Colonic mucosa (tissue), 4 donors: ENCODE data around the gene ACACA. TPM values are rescaled to one million over a fixed set of nuclear protein-coding genes. Genes with fewer than 3 reads are reported as not detected.
A peak's percentile ranks its signal among the peaks of the same experiment; 100 is the strongest.

Source experiments
- DNase-seq: peaks from one replicate; pipeline ENCODE4 v3.0.0-alpha.2; 2020
- H3K27ac ChIP-seq: fragments of 200-600 bp; one replicate; pipeline ENCODE4 v1.8.0; 2021
- H3K27me3 ChIP-seq: fragments of 200-600 bp; one replicate; pipeline ENCODE4 v1.8.0; 2021
- H3K36me3 ChIP-seq: fragments of 200-600 bp; one replicate; pipeline ENCODE4 v1.8.0; 2021
- H3K4me1 ChIP-seq: fragments of 200-600 bp; one replicate; pipeline ENCODE4 v1.8.0; 2021; ENCODE audit warnings: mild to moderate bottlenecking
- H3K4me3 ChIP-seq: fragments of 200-600 bp; one replicate; pipeline ENCODE4 v1.8.0; 2021
- H3K9ac ChIP-seq, 2 donors: one replicate each; pipeline ENCODE4 v1.7.0; 2013; ENCODE audit warnings: control low read depth in 2 of 2, low read depth in 2 of 2, low read length in 2 of 2
- H3K9me3 ChIP-seq: fragments of 200-600 bp; one replicate; pipeline ENCODE4 v1.8.0; 2021
- CTCF ChIP-seq: fragments of 200-600 bp; IDR thresholded peaks from one replicate; pipeline ENCODE4 v1.8.0; 2022; ENCODE audit warnings: antibody characterized with exemption, mild to moderate bottlenecking
- intact Hi-C: fragments of 100-400 bp; cut with DNase I; formaldehyde crosslinking; loops from one replicate; pipeline ENCODE4 v1.14.1; 2022
- total RNA-seq, 2 donors: library from RNA; stranded (reverse); fragmentation: NEBNext Ultra II Directional in 1 of 2; extraction: Animal tissue kit (Norgen Biotek cat#: 25700) in 1 of 2; gene quantifications; one replicate each; pipeline ENCODE4 v1.2.1, GENCODE V29; 2021
- donor health status: healthy.
- donor health status: DM: no; HTN: no; CAD: no.
- donor health status: DM: no; HTN: no; CAD: no.

Gene ACACA
- total RNA-seq, 2 donors from 2014 or later, result 59.5 to 72.6 TPM

GRCh38 chr17:37384560-37385149 lies 22.0 kb downstream of the ACACA start:
- H3K4me3 ChIP-seq, result no peak overlapping the region
- no peaks in the 10 kb centered on the region for H3K36me3 ChIP-seq
- no peak for DNase-seq
- H3K4me1 ChIP-seq, result peaks cover 4% of the 10 kb centered on the region
- no peaks in the 10 kb centered on the region for H3K9me3 ChIP-seq
- no peaks in the 10 kb centered on the region for H3K27me3 ChIP-seq
- no peak overlapping the region for H3K27ac ChIP-seq
- TF ChIP-seq CTCF, result no peak
- H3K9ac ChIP-seq, result no peak overlapping the region
- intact Hi-C loops, result no loop called here

- intact Hi-C loops, result no loop called here
- DNase-seq, result no peak
- no peak for TF ChIP-seq CTCF
- Histone ChIP-seq H3K27ac (no peak overlapping the region), H3K36me3 (no peaks in the 10 kb centered on the region), H3K9ac (no peak overlapping the region), H3K9me3 (no peaks in the 10 kb centered on the region), H3K4me3 (no peak overlapping the region), H3K27me3 (no peaks in the 10 kb centered on the region), H3K4me1 (peaks cover 4% of the 10 kb centered on the region)
Measured at GRCh38 chr17:37382056-37382455, 24.6 kb downstream of the ACACA start.

GRCh38 chr17:37375706-37376105 lies 30.9 kb downstream of the ACACA start, which contains the start of gene C17orf78:
C17orf78 (plus strand) TSS chr17:37375985; CDS start chr17:37376093, 108 bp downstream.
- intact Hi-C loops, result loop anchor here (10.0 kb wide), 1 partner anchor 771 kb away; the partner anchor contains the start of gene MRM1
- Histone ChIP-seq H3K36me3 (no peaks in the 10 kb centered on the region), H3K9me3 (no peaks in the 10 kb centered on the region), H3K4me3 (no peak within 1 kb of the TSS), H3K27me3 (no peaks in the 10 kb centered on the region), H3K27ac (no peak within 1 kb of the TSS), H3K4me1 (no peaks in the 10 kb centered on the region), H3K9ac (no peak within 1 kb of the TSS)
- no peak for TF ChIP-seq CTCF
- DNase-seq, result no peak

GRCh38 chr17:37373530-37374159 lies 33.0 kb downstream of the ACACA start:
- Histone ChIP-seq H3K9ac (no peak overlapping the region), H3K9me3 (no peaks in the 10 kb centered on the region), H3K4me3 (no peak overlapping the region), H3K36me3 (no peaks in the 10 kb centered on the region), H3K4me1 (no peaks in the 10 kb centered on the region), H3K27ac (no peak overlapping the region), H3K27me3 (no peaks in the 10 kb centered on the region)
- intact Hi-C loops, result loop anchor here (10.0 kb wide), 1 partner anchor 769 kb away; the partner anchor contains the start of gene MRM1
- TF ChIP-seq CTCF, result peak; percentile 96
- DNase-seq, result peak; percentile 77

GRCh38 chr17:37368577-37368976 lies 38.1 kb downstream of the ACACA start:
- no peaks in the 10 kb centered on the region for H3K4me1 ChIP-seq
- no peak overlapping the region for H3K27ac ChIP-seq
- TF ChIP-seq CTCF, result no peak
- H3K27me3 ChIP-seq, result no peaks in the 10 kb centered on the region
- intact Hi-C loops, result no loop called here
- no peak for DNase-seq
- H3K4me3 ChIP-seq, result no peak overlapping the region
- no peak overlapping the region for H3K9ac ChIP-seq
- H3K36me3 ChIP-seq, result no peaks in the 10 kb centered on the region
- no peaks in the 10 kb centered on the region for H3K9me3 ChIP-seq
